Testis (tissue), 3 donors: ENCODE results near the gene ADAMTS15. TPM values are rescaled to one million over a fixed set of nuclear protein-coding genes. Genes with fewer than 3 reads are reported as not detected.

Experiments used
- DNase-seq: peaks from one replicate; pipeline ENCODE4 v3.0.0-alpha.2; 2019
- H3K27ac ChIP-seq, 2 donors: fragments of 200-600 bp; sonication (generic); one replicate each; pipeline ENCODE4 v1.5.1; 2019
- H3K27me3 ChIP-seq: fragments of 200-600 bp; sonication (generic); one replicate; pipeline ENCODE4 v1.5.1; 2019
- H3K36me3 ChIP-seq: fragments of 200-600 bp; sonication (generic); one replicate; pipeline ENCODE4 v1.5.1; 2017; ENCODE audit warnings: low read depth; ENCODE audit errors: missing control alignments
- H3K4me1 ChIP-seq: fragments of 200-600 bp; sonication (generic); one replicate; pipeline ENCODE4 v1.5.1; 2019
- H3K4me3 ChIP-seq, 2 donors: fragments of 200-600 bp; sonication (generic); one replicate each; pipeline ENCODE4 v1.5.1; 2017 to 2019
- H3K9me3 ChIP-seq: fragments of 200-600 bp; sonication (generic); one replicate; pipeline ENCODE4 v1.5.1; 2017
- POLR2A ChIP-seq: fragments of 450-650 bp; IDR thresholded peaks from one replicate; pipeline ENCODE4 v1.6.1; 2017; ENCODE audit warnings: antibody characterized with exemption, mild to moderate bottlenecking, moderate library complexity
- WGBS, 2 donors: methylation state at CpG; one replicate each; pipeline ENCODE4 v1.1.5; 2018; 5-methylcytosine and 5-hydroxymethylcytosine counted together
- intact Hi-C: fragments of 100-400 bp; cut with DNase I; formaldehyde crosslinking; loops from one replicate; pipeline ENCODE4 v1.15.1; 2023; ENCODE audit warnings: low total_unique reads
- polyA plus RNA-seq: library from polyadenylated mRNA; stranded (reverse); fragments of 350-450 nt; fragmentation: Illumina TruSeq; extraction: RNeasy Lipid Tissue Mini Kit (QIAGEN cat#74804); gene quantifications from one replicate; pipeline ENCODE4 v1.2.3, GENCODE V29; 2014; ENCODE audit warnings: low read depth, low replicate concordance; ENCODE audit not compliant: insufficient read depth
- total RNA-seq, 2 donors: library from RNA; depleted of rRNA; stranded (reverse); fragments of >200 nt; gene quantifications; one replicate each; pipeline ENCODE4 v1.2.3, GENCODE V29; 2016
- TF ChIP-seq, protein P1 (sequence below), 3 experiments: fragments of 450-650 bp in 2 of 3; fragments of 200-600 bp in 1 of 3; sonication (generic) in 1 of 3; IDR thresholded peaks; one replicate each; pipeline ENCODE4 v1.5.1; 2016 to 2019; ENCODE audit warnings: antibody characterized with exemption in 3 of 3, mild to moderate bottlenecking in 2 of 3, moderate library complexity in 1 of 3

ADAMTS15 gene
- total and polyA plus RNA-seq, 3 donors from 2014 or later, result 2.7 to 5.7 (median 2.8) TPM

DNA sequence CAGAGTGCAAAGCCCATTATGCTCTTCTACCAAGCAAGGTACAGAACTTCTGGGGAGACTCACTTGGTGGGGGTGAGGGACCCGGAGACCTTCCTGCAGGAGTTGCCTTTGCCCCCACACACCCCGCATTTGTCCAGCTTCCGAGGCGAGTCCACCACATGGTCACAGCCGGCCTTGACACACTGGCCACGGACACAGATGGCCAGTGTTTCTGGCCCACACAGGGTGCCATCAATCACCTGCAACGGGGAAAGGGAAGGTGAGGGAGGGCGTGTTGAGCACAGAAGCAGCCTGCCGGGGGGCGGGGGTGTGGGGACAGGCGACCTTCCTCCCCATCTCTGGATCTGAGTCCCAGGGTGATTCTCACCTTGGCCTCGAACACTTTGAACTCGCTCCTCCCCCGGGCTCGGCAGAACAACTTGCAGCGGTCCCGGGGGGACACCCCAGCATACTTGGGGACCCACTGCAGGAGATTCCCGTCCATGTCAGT is 40.0 kb upstream of the ADAMTS15 start:
- Histone ChIP-seq H3K27me3 (no peaks in the 10 kb centered on the region), H3K9me3 (no peaks in the 10 kb centered on the region), H3K27ac (no peak overlapping the region), H3K4me3 (no peak overlapping the region), H3K36me3 (no peaks in the 10 kb centered on the region), H3K4me1 (no peaks in the 10 kb centered on the region)
- WGBS, 2 donors, result 76 to 84% methylated on average over 8 to 18 of the region's 18 CpGs
- DNase-seq, result no peak
- TF ChIP-seq POLR2A, result no peak
- intact Hi-C loops, result no loop called here

DNA sequence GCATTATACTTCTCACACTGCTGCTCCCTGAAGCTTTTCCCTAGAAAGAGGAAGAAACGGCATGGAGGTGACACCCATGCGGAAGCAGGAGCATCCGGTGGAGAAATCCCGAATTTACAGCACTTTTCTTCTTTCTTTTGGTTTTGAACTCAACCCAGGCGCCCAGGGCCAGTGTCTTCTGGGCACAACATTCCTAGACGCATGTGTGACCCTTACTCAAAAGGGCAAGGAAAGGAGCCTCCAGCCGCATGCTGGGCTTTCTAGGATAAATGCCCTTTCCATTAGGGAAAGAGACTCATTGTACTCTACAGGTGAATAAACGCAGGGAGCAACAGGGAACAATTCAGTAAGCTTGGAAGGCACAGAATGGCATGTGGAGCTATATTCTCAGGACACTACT is 39.5 kb upstream of the ADAMTS15 start:
- TF ChIP-seq POLR2A, result no peak
- TF ChIP-seq, protein P1, sequence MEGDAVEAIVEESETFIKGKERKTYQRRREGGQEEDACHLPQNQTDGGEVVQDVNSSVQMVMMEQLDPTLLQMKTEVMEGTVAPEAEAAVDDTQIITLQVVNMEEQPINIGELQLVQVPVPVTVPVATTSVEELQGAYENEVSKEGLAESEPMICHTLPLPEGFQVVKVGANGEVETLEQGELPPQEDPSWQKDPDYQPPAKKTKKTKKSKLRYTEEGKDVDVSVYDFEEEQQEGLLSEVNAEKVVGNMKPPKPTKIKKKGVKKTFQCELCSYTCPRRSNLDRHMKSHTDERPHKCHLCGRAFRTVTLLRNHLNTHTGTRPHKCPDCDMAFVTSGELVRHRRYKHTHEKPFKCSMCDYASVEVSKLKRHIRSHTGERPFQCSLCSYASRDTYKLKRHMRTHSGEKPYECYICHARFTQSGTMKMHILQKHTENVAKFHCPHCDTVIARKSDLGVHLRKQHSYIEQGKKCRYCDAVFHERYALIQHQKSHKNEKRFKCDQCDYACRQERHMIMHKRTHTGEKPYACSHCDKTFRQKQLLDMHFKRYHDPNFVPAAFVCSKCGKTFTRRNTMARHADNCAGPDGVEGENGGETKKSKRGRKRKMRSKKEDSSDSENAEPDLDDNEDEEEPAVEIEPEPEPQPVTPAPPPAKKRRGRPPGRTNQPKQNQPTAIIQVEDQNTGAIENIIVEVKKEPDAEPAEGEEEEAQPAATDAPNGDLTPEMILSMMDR (IDR thresholded peaks at IDR 0.05), result no peak
- Histone ChIP-seq H3K27me3 (no peaks in the 10 kb centered on the region), H3K9me3 (no peaks in the 10 kb centered on the region), H3K4me1 (no peaks in the 10 kb centered on the region), H3K4me3 (no peak overlapping the region), H3K27ac (no peak overlapping the region), H3K36me3 (no peaks in the 10 kb centered on the region)
- intact Hi-C loops, result no loop called here
- DNase-seq, result no peak
- WGBS, 2 donors, result 85 to 91% methylated on average over 8 of the region's 8 CpGs

DNA sequence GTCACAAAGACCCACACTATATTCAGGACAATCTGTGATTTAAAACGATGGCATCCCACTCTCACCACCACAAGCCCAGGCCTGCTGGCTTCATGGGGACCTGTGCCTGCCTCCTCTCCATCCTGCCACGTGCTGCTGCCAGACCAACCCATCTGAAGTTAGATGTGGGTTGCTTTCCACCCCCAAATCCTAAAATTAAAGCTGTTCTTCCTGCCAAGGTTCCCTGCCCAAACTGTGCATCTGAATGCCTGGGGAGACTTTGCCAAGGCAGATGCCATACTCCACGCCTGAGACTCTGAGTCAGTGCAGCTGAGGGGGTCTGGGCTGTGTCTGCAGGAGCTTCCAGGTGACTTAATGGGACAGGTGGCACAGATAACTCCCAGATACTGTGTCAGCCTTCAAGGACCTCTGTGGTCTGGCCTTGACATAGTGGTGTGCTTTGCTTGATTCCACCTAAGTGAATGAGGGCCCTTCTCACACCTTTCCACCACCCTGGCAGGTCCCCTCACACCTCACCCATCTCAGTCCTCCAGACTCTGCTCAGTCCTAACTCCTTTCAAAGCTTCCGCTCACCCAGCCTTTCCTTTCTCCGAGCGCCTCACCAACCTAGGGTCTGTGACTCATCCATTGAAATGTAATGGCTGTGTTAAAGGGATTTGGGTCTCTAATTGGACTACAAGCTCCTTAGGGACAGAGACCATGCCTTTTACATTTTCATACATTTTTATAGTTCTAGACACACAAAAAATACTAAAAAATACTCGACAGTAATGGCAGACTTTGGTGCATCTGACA is 38.7 kb upstream of the ADAMTS15 start:
- Histone ChIP-seq H3K27me3 (no peaks in the 10 kb centered on the region), H3K27ac (no peak overlapping the region), H3K4me1 (no peaks in the 10 kb centered on the region), H3K4me3 (no peak overlapping the region), H3K9me3 (no peaks in the 10 kb centered on the region), H3K36me3 (no peaks in the 10 kb centered on the region)
- no peak for DNase-seq
- WGBS, 2 donors, result 95 to 98% methylated on average over 7 of the region's 7 CpGs
- TF ChIP-seq POLR2A, result no peak
- intact Hi-C loops, result no loop called here

DNA sequence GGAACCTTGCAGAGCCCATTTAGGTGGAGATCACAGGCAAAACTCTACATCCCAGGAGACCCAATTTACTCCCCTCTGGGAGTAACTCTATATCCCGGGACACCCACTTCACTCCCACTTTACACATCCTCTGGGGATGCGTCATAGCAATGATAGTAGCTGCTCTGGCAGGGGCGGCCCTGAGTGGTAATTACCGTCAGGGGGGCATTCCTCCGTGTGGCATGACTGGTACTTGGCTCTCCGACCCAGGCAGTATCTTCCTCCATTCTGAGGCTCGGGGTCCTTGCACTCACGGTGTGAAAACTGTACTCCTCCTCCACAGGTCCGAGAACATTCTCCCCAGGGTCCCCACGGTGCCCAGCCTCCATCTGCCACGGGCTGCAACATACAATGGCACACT is 37.2 kb upstream of the ADAMTS15 start:
- H3K4me1 ChIP-seq, result no peaks in the 10 kb centered on the region
- WGBS, 2 donors, result 89 to 92% methylated on average over 10 of the region's 11 CpGs

DNA sequence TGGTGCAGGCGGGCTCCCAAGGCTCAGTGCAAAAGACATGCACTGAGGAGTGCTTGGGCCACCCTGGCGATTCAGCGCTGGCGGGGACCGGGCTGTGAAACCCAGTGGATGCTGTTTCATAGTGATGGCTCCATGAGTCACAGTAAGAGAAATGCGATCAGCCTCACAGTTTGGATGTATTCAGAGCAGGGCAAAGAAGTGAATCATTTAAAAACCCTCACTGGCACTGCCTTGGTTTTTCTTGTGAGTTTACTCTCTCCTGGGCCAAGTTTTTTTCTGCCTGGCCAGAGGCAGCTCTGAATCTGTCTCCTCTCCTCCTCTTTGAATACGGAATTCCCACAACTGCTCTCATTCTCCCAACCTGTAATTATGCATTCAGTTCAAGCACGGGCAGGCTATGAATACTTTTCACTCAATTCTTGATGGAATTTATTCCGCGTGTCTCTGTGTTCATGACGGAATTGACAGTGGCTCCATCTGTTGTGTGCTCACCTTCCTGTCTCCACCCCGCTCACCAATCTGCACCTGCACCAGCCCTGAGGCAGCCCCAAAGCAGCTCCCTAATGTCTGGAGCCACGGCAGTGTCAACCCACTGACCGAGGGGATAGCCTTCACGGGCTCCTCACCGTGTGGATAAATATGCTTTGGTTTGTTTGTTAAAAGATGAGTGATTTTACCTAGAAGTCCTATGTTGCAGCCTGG is 34.9 kb upstream of the ADAMTS15 start:
- intact Hi-C loops, result no loop called here
- Histone ChIP-seq H3K27ac (no peak overlapping the region), H3K9me3 (no peaks in the 10 kb centered on the region), H3K36me3 (no peaks in the 10 kb centered on the region), H3K4me1 (no peaks in the 10 kb centered on the region), H3K27me3 (no peaks in the 10 kb centered on the region), H3K4me3 (no peak overlapping the region)
- WGBS, 2 donors, result 92 to 95% methylated on average over 16 of the region's 16 CpGs
- TF ChIP-seq, protein P1 (IDR thresholded peaks at IDR 0.05), result no peak
- no peak for TF ChIP-seq POLR2A
- DNase-seq, result no peak

More for the DNA sequence above, 37.2 kb upstream of the ADAMTS15 start:
- no peak overlapping the region for H3K4me3 ChIP-seq
- H3K27ac ChIP-seq, result no peak overlapping the region
- TF ChIP-seq, protein P1 (IDR thresholded peaks at IDR 0.05), result no peak
- TF ChIP-seq POLR2A, result no peak
- H3K9me3 ChIP-seq, result no peaks in the 10 kb centered on the region
- intact Hi-C loops, result no loop called here
- no peak for DNase-seq
- no peaks in the 10 kb centered on the region for H3K36me3 ChIP-seq
- H3K27me3 ChIP-seq, result no peaks in the 10 kb centered on the region
